ENCODE data around the gene SLC35E4.

- TF ChIP-seq CTCF (IDR thresholded peaks at IDR 0.05): no peak
- no peak for TF ChIP-seq POLR2A (IDR thresholded peaks at IDR 0.05)
These were observed 5.4 kb downstream of the SLC35E4 start for GRCh38 chr22:30640839-30641430.

Measured in right lobe of liver (tissue), 4 donors.